Panc1 (cell line): ENCODE data around the gene ITGA11. TPM values are rescaled to one million over a fixed set of nuclear protein-coding genes. Genes with fewer than 3 reads are reported as not detected.

Experiments
- ATAC-seq: fragments of 200-7000 bp; cut with Tn5 transposase; 2 replicates; pipeline ENCODE4 v1.9.1; 2020; ENCODE audit warnings: mild to moderate bottlenecking, moderate library complexity
- BruUV-seq: library from RNA; stranded (reverse); fragments of 400-500 nt; replicated peaks from 2 replicates; lab custom pipeline; 2021; lab: Mats Ljungman, UMichigan
- CTCF ChIA-PET: fragments of 300-600 bp; sonication (Branson Sonifier 250); formaldehyde crosslinking; loops from one replicate; lab custom pipeline; 2022; ENCODE audit warnings: antibody characterized with exemption; lab: Charles Lee
- POLR2A ChIA-PET: fragments of 300-600 bp; sonication (Branson Sonifier 250); formaldehyde crosslinking; loops from one replicate; lab custom pipeline; 2022; ENCODE audit warnings: antibody characterized with exemption; lab: Charles Lee
- DNase-seq: peaks from one replicate; pipeline ENCODE4 v3.0.0-alpha.2; 2010; ENCODE audit warnings: low read depth, low spot score
- H3K27ac ChIP-seq: 2 replicates; pipeline ENCODE4 v1.5.1; 2011; ENCODE audit warnings: mild to moderate bottlenecking, low read length, inconsistent platforms
- H3K27me3 ChIP-seq: fragments of 200-500 bp; sonication (Bioruptor generic); 2 replicates; pipeline ENCODE4 v1.6.0; 2014; ENCODE audit warnings: low read length, inconsistent platforms; ENCODE audit not compliant: control insufficient read depth, insufficient read depth
- H3K36me3 ChIP-seq: fragments of 200-500 bp; sonication (Bioruptor generic); 2 replicates; pipeline ENCODE4 v1.5.1; 2014; ENCODE audit warnings: inconsistent platforms, mild to moderate bottlenecking, low read length, moderate library complexity; ENCODE audit not compliant: control insufficient read depth, insufficient read depth
- H3K4me1 ChIP-seq: 2 replicates; pipeline ENCODE4 v1.5.1; 2011; ENCODE audit warnings: inconsistent platforms, mild to moderate bottlenecking, low read length, moderate library complexity; ENCODE audit not compliant: control insufficient read depth, insufficient read depth
- H3K4me3 ChIP-seq, 2 experiments: 2 replicates each; pipeline ENCODE4 v1.5.1; 2011 to 2012; ENCODE audit warnings: low read depth in 2 of 2, low read length in 2 of 2, mild to moderate bottlenecking in 2 of 2, inconsistent platforms in 1 of 2, moderate library complexity in 1 of 2
- H3K9me3 ChIP-seq: fragments of 200-500 bp; sonication (Bioruptor generic); 2 replicates; pipeline ENCODE4 v1.5.1; 2014; ENCODE audit warnings: low read depth, mild to moderate bottlenecking, inconsistent platforms, low read length, moderate library complexity; ENCODE audit not compliant: control insufficient read depth, insufficient read depth
- POLR2AphosphoS5 ChIP-seq: IDR thresholded peaks from 2 replicates; pipeline ENCODE4 v1.6.1; 2012; ENCODE audit warnings: mild to moderate bottlenecking, low read depth, low read length, moderate library complexity
- SIN3A ChIP-seq: IDR thresholded peaks from 2 replicates; pipeline ENCODE4 v1.6.1; 2012; ENCODE audit warnings: low read depth, mild to moderate bottlenecking, low read length, moderate library complexity, borderline replicate concordance; ENCODE audit not compliant: insufficient read depth
- TCF7L2 ChIP-seq: IDR thresholded peaks from 2 replicates; pipeline ENCODE4 v1.6.1; 2011; ENCODE audit warnings: mild to moderate bottlenecking, low read depth, low read length, inconsistent platforms
- in situ Hi-C: cut with HindIII; loops from 2 replicates; pipeline ENCODE4 v1.10.0; 2016; ENCODE audit warnings: low sequenced_read_pairs, low pct_unique_long_range_greater_than_20kb
- intact Hi-C: fragments of 100-400 bp; cut with micrococcal nuclease; formaldehyde crosslinking; loops from one replicate; pipeline ENCODE4 v1.10.0; 2022; ENCODE audit not compliant: unreplicated experiment
- total RNA-seq: library from RNA; stranded (reverse); gene quantifications from one replicate; pipeline ENCODE4 v1.2.1, GENCODE V29; 2021; ENCODE audit not compliant: unreplicated experiment
- TF ChIP-seq, protein P1 (sequence below): fragments of 450-650 bp; IDR thresholded peaks from 2 replicates; pipeline ENCODE4 v1.5.1; 2017; ENCODE audit warnings: mild to moderate bottlenecking
- TF ChIP-seq, protein P2 (sequence below), 2 experiments: IDR thresholded peaks; 2 replicates each; pipeline ENCODE4 v1.6.1; 2011 to 2012; ENCODE audit warnings: low read depth in 2 of 2, control low read depth in 1 of 2, low read length in 1 of 2, mild to moderate bottlenecking in 1 of 2, moderate library complexity in 1 of 2; ENCODE audit not compliant: insufficient read depth in 1 of 2

ITGA11 gene
- total RNA-seq, 1 experiment from 2014 or later = 0.28 TPM

DNA sequence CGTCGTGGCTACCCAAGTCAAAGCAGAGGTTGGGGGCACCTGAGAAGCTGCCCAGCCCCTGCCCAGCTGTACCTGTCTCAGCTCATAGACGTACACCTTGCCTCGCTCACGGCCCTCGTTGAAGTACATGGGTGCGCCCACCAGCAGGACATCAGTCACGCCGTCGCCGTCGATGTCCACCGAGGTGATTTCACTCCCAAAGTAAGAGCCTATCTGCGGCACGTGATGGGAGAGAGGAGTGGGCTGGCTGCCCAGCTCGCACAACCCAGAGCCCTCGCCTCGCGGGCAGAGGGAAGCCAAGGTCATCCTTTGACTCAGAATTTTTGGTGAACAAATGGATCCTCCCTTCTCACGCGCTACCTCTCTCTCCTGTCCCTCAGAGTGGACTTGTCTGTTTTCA, 99.7 kb downstream of the ITGA11 start:
- in situ Hi-C loops = no loop called here
- H3K36me3 ChIP-seq = no peaks in the 10 kb centered on the region

DNA sequence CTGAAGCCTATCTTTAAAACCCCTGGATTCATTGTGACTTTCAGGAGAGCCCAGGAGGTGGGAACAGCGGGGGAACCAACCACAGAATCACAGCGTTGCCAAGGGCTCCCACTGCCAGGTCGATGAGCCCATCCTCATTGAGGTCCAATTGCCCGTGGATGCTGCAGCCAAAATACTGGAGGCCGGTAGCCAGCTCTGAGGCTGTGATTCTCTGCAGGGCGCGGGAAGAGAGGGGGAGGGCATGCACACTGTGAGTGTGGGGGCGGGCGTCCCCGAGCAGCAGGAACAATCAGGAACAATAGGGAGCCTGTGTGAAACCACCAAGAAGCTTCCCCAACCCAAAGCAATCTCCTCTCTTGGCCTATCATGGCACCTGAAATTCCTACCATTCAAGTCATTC, 101.1 kb downstream of the ITGA11 start:
- POLR2A ChIA-PET = no interaction called here
- H3K27me3 ChIP-seq = no peaks in the 10 kb centered on the region; the same call in 1 of the 2 replicates
- H3K4me1 ChIP-seq = no peaks in the 10 kb centered on the region
- H3K9me3 ChIP-seq = no peaks in the 10 kb centered on the region
- CTCF ChIA-PET = no interaction called here
- no peak for TF ChIP-seq POLR2AphosphoS5
- TF ChIP-seq, protein P1, sequence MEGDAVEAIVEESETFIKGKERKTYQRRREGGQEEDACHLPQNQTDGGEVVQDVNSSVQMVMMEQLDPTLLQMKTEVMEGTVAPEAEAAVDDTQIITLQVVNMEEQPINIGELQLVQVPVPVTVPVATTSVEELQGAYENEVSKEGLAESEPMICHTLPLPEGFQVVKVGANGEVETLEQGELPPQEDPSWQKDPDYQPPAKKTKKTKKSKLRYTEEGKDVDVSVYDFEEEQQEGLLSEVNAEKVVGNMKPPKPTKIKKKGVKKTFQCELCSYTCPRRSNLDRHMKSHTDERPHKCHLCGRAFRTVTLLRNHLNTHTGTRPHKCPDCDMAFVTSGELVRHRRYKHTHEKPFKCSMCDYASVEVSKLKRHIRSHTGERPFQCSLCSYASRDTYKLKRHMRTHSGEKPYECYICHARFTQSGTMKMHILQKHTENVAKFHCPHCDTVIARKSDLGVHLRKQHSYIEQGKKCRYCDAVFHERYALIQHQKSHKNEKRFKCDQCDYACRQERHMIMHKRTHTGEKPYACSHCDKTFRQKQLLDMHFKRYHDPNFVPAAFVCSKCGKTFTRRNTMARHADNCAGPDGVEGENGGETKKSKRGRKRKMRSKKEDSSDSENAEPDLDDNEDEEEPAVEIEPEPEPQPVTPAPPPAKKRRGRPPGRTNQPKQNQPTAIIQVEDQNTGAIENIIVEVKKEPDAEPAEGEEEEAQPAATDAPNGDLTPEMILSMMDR = no peak
- no peak for TF ChIP-seq TCF7L2
- TF ChIP-seq, protein P2, sequence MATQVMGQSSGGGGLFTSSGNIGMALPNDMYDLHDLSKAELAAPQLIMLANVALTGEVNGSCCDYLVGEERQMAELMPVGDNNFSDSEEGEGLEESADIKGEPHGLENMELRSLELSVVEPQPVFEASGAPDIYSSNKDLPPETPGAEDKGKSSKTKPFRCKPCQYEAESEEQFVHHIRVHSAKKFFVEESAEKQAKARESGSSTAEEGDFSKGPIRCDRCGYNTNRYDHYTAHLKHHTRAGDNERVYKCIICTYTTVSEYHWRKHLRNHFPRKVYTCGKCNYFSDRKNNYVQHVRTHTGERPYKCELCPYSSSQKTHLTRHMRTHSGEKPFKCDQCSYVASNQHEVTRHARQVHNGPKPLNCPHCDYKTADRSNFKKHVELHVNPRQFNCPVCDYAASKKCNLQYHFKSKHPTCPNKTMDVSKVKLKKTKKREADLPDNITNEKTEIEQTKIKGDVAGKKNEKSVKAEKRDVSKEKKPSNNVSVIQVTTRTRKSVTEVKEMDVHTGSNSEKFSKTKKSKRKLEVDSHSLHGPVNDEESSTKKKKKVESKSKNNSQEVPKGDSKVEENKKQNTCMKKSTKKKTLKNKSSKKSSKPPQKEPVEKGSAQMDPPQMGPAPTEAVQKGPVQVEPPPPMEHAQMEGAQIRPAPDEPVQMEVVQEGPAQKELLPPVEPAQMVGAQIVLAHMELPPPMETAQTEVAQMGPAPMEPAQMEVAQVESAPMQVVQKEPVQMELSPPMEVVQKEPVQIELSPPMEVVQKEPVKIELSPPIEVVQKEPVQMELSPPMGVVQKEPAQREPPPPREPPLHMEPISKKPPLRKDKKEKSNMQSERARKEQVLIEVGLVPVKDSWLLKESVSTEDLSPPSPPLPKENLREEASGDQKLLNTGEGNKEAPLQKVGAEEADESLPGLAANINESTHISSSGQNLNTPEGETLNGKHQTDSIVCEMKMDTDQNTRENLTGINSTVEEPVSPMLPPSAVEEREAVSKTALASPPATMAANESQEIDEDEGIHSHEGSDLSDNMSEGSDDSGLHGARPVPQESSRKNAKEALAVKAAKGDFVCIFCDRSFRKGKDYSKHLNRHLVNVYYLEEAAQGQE (IDR thresholded peaks at IDR 0.05; ENCODE audit: insufficient read depth in 1 of 2, low read depth in 2 of 2, low read length in 1 of 2) = no peak
- no peak for TF ChIP-seq SIN3A
- no peaks in the 10 kb centered on the region for H3K36me3 ChIP-seq
- in situ Hi-C loops = no loop called here
- ATAC-seq (no peak), DNase-seq (no peak)
- no peak overlapping the region for H3K4me3 ChIP-seq
- H3K27ac ChIP-seq = no peak overlapping the region
- intact Hi-C loops = no loop called here
- BruUV-seq = no TSS peak

More for the DNA sequence above, 99.7 kb downstream of the ITGA11 start:
- intact Hi-C loops = no loop called here
- no peak overlapping the region for H3K27ac ChIP-seq
- BruUV-seq = no TSS peak
- H3K4me3 ChIP-seq = no peak overlapping the region
- H3K9me3 ChIP-seq = no peaks in the 10 kb centered on the region
- no peaks in the 10 kb centered on the region for H3K4me1 ChIP-seq
- ChIA-PET CTCF (no interaction called here), POLR2A (no interaction called here)
- H3K27me3 ChIP-seq = no peaks in the 10 kb centered on the region
- ATAC-seq = no peak
- no peak for DNase-seq
- TF ChIP-seq, protein P2 (IDR thresholded peaks at IDR 0.05; ENCODE audit: insufficient read depth in 1 of 2, low read depth in 2 of 2, low read length in 1 of 2) = no peak
- TF ChIP-seq POLR2AphosphoS5 = no peak
- no peak for TF ChIP-seq TCF7L2
- no peak for TF ChIP-seq SIN3A
- TF ChIP-seq, protein P1 = no peak
